ENCODE data around the gene IRF6. TPM values are rescaled to one million over a fixed set of nuclear protein-coding genes. Genes with fewer than 3 reads are reported as not detected.
"Not testable (repeated sequence)": the region's sequence is repeated elsewhere in the genome, so short reads cannot be mapped to it uniquely, and the experiment has no call there.

IRF6 gene
- total RNA-seq, 2 experiments from 2014 or later, result 0.10 to 0.25 TPM

DNA sequence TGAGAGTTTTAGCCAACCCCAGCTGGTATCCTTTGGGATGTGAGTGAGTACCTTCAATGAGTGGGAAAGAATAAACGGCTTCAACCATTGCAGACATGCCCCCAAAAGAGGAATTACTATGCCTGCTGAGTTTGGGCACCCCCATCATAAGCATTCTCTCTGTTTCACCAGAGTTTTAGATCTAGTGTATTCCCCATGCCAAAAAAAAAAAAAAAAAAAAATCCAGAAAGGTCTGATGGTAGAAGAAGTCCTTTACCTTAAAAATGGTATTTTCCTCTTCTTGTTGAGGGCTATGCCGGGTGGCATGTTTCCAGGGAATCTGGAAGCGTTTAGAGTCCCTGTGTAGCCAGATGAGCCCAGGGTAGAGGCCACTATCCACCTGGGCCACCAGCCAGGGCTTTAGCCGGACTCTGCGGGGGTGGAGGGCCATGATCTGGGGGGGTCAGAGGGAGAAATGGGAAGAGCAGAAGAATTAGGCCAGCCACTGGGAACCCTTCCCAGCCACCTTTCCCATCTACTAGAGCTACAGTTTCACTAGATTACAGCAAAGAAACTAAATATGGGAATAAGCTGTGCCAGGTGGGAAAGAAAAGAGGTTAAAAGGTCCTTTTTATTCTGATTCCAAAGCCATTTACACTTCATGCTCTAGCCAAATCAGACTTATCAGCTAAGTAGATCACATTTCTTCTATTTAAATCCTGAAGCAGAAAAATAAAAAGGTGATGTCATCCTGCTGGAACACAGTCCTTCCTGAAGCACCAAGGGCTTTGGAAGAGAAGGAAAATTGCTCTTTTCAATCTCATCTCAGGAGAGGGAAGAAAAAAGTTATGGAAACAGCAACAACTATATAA lies 4.7 kb downstream of the IRF6 start:
- POLR2A ChIA-PET, result interaction anchor here (1.0 kb wide), 1 partner anchor 14 kb away, joined by 3 read pairs; no protein-coding TSS in a partner anchor

DNA sequence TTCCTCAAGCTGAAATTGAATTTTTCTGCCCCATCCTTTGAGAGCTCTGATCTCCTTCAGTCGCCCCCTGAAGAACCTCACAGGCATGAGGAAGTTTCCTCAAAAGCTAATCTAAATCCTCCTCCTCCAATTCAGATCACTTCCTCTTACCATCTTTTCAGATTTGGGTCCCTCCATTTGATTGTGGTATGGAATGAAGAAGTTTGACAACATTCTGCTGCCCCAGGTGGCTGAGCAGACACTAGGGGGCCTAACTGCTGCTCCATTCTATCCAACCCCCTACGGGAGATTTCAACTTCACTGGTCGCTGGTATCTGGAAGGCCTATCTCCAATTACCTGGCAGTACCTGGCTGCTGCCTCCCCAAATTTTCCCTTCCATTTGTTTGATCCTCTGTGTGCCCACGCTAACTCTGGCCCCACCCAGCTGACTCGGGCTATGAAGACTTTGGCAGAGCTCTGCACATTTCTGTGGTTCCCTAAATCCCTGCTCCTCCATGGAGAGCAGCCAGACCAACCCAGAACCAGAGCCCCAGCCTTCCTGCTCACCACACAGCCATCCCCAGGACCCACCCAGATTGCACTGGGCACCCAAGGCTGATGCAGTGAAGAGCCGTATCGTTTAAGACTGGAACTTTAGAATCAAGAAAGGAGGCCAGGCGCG lies 7.8 kb downstream of the IRF6 start:
- H3K36me3 Mint-ChIP-seq (ENCODE audit: low read depth), result peaks cover 2% of the 10 kb centered on the region
- no peaks in the 10 kb centered on the region for H3K9me3 Mint-ChIP-seq
- ChIA-PET POLR2A (no interaction called here), CTCF (interaction anchor here (0.6 to 1.1 kb wide), 3 partner anchors 10 to 23 kb away, joined by 3 read pairs; no protein-coding TSS in a partner anchor)
- no peaks in the 10 kb centered on the region for H3K4me1 Mint-ChIP-seq
- H3K27ac Mint-ChIP-seq, result no peak overlapping the region
- DNase-seq, result no peak
- H3K4me3 Mint-ChIP-seq, result no peak overlapping the region
- H3K27me3 Mint-ChIP-seq, result peaks cover 34% of the 10 kb centered on the region

More for the DNA sequence above, 4.7 kb downstream of the IRF6 start:
- H3K27ac Mint-ChIP-seq, result no peak overlapping the region
- no peaks in the 10 kb centered on the region for H3K9me3 Mint-ChIP-seq
- H3K4me3 Mint-ChIP-seq, result no peak overlapping the region
- H3K4me1 Mint-ChIP-seq, result peaks cover 11% of the 10 kb centered on the region
- H3K27me3 Mint-ChIP-seq, result peaks cover 26% of the 10 kb centered on the region
- CTCF ChIA-PET, result interaction anchor here (1.6 kb wide), 1 partner anchor 22 kb away, joined by 5 read pairs; no protein-coding TSS in a partner anchor
- DNase-seq, result no peak
- no peaks in the 10 kb centered on the region for H3K36me3 Mint-ChIP-seq (ENCODE audit: low read depth)

DNA sequence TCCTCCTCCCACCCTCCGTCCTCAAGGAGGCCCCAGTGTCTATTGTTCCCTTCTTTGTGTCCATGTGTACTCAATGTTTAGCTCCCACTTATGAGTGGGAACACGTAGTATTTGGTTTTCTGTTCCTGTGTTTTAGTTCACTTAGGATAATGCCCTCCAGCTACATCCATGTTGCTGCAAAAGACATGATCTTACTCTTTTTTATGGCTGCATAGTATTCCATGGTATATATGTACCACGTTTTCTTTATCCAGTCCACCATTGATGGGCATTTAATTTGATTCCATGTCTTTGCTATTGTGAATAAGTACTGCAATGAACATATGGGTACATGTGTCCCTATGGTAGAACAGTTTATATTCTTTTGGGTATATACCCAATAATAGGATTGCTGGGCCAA lies 12.2 kb downstream of the IRF6 start:
- not testable (repeated sequence) for DNase-seq
- POLR2A ChIA-PET, result interaction anchor here (1.0 kb wide), 1 partner anchor 15 kb away, joined by 3 read pairs; no protein-coding TSS in a partner anchor

DNA sequence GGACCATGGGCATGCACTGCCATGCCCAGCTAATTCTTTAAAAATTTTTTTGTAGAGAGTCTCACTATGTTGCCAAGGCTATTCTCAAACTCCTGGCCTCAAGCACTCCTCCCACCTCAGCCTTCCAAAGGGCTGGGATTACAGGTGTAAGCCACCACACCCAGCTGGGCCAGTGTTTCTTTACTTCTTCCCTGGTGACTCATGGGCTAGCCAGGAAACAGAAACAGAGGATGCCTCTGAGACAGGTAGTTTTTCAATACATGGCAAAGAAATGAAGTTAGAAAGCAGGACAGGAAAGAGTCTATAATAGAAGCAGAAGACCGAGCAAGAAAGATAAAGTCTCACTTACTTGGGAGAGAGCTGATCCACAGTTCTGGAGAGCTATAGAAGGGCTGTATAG lies 14.0 kb downstream of the IRF6 start:
- no peak for DNase-seq
- H3K4me3 Mint-ChIP-seq, result no peak overlapping the region
- peaks cover 34% of the 10 kb centered on the region for H3K4me1 Mint-ChIP-seq
- H3K27ac Mint-ChIP-seq, result no peak overlapping the region
- H3K27me3 Mint-ChIP-seq, result peaks cover 21% of the 10 kb centered on the region
- no peaks in the 10 kb centered on the region for H3K9me3 Mint-ChIP-seq
- CTCF ChIA-PET, result interaction anchor here (1.2 kb wide), 1 partner anchor 8 kb away, joined by 3 read pairs; no protein-coding TSS in a partner anchor
- POLR2A ChIA-PET, result interaction anchor here (2.0 kb wide), 1 partner anchor 36 kb away, joined by 4 read pairs; the partner anchor contains the start of gene UTP25
- peaks cover 2% of the 10 kb centered on the region for H3K36me3 Mint-ChIP-seq (ENCODE audit: low read depth)

More for the DNA sequence above, 12.2 kb downstream of the IRF6 start:
- H3K9me3 Mint-ChIP-seq; H3K27ac Mint-ChIP-seq; H3K36me3 Mint-ChIP-seq (ENCODE audit: low read depth); CTCF ChIA-PET; H3K4me3 Mint-ChIP-seq: not testable (repeated sequence)
- H3K4me1 Mint-ChIP-seq, result peaks cover 21% of the 10 kb centered on the region
- H3K27me3 Mint-ChIP-seq, result peaks cover 21% of the 10 kb centered on the region

DNA sequence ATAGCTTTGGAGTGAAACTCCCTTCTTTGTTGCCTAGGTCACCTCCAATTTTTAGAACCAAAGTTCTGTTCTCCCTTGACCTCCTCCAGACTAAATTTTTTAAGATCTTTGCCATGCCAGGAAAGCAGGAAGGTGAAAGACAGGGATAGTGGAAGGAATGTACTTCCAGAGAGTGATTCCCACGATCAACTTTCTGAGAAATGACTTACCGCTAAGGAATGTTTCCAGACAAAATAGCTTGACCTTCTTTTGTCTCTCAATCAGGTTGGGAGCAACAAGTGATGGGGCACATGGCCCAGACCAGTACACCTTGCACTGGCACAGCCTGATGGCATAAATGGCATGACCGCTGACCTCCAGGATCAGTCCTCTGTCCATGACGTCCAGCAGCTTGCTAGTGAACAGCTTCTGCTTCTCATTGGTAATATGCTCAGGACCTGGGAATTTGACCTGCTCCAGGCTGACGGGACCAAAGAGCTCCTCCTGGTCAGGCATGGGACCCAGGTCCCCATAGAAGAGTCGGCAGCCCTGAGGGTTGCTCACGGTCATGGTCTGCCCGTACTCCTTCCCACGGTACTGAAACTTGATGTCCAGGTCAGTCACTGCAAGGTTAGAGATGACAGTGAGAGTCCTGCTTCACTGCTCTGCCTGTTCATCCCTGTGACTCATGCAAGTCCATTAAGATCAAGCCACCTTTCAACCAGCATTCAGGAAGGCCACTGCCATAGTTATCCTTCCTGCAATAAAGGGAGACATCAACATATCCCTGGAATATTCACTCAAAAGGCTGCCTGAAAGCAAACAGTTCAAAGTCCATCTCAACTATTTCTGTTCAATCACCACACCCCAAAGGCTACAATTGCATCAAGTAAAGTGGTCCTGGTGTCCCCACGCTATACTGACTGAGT lies 15.4 kb downstream of the IRF6 start:
- Mint-ChIP-seq H3K27ac (no peak overlapping the region), H3K36me3 (ENCODE audit: low read depth) (peaks cover 5% of the 10 kb centered on the region), H3K4me1 (peaks cover 35% of the 10 kb centered on the region), H3K4me3 (no peak overlapping the region), H3K27me3 (peaks cover 21% of the 10 kb centered on the region), H3K9me3 (no peaks in the 10 kb centered on the region)
- ChIA-PET POLR2A (interaction anchor here (2.0 kb wide), 1 partner anchor 37 kb away, joined by 4 read pairs; the partner anchor contains the start of gene UTP25), CTCF (interaction anchor here (1.2 to 1.6 kb wide), 3 partner anchors 10 to 37 kb away, joined by 3 to 7 read pairs (median 5); partner anchors contain the start of gene UTP25)
- no peak for DNase-seq

DNA sequence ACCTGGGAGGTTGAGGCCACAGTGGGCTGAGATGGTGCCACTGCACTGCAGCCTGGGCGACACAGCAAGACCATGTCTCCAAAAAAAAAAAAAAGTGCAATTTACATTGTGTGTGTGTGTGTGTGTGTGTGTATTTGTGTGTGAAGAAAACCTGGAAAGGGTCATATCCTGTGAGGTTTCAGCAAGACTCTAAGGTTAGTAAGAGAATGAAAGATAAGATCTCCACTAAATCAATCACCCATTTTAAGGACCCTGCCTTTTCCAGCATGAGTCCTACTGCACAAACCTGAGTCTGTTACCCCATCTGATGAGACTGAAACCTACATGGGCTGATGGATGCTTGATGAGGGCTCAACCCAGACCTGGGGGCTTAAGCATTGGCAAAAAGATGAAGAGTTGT lies 16.7 kb downstream of the IRF6 start:
- Mint-ChIP-seq H3K27me3 (peaks cover 14% of the 10 kb centered on the region), H3K36me3 (ENCODE audit: low read depth) (peaks cover 17% of the 10 kb centered on the region), H3K4me1 (peaks cover 48% of the 10 kb centered on the region), H3K27ac (no peak overlapping the region), H3K9me3 (no peaks in the 10 kb centered on the region), H3K4me3 (no peak overlapping the region)
- CTCF ChIA-PET, result interaction anchor here (2.8 to 3.4 kb wide), 2 partner anchors 34 to 37 kb away, joined by 15 to 19 read pairs; partner anchors contain the start of gene UTP25
- DNase-seq, result no peak
- POLR2A ChIA-PET, result interaction anchor here (15.4 kb wide), 1 partner anchor 22 kb away, joined by 218 read pairs; no protein-coding TSS in a partner anchor

DNA sequence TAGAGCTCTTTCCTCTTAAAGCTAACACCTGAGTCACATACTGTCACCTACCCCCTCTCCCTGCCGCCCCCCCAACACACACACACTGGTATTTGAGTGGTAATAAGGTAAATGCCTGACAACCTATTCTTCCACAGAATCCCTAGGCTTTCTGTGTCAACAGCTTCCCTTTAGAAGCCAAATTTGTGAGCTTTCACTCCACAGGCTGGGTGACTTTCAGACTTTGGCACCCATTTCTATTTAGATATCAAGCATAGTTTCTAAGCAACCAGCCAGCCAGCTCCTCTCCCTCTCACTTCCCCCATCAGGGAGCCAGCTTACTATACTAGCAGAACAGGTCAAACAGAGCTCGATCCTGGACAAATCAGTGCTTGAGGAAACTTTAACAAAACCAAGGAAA lies 18.4 kb downstream of the IRF6 start:
- Mint-ChIP-seq H3K9me3 (no peaks in the 10 kb centered on the region), H3K4me1 (peaks cover 63% of the 10 kb centered on the region), H3K36me3 (ENCODE audit: low read depth) (peaks cover 25% of the 10 kb centered on the region), H3K27ac (no peak overlapping the region), H3K27me3 (peaks cover 2% of the 10 kb centered on the region), H3K4me3 (no peak overlapping the region)
- DNase-seq, result no peak
- ChIA-PET POLR2A (interaction anchor here (0.6 to 15.4 kb wide), 8 partner anchors 13 to 40 kb away, joined by 3 to 218 read pairs (median 3); partner anchors contain the start of genes TRAF3IP3 and UTP25), CTCF (interaction anchor here (0.7 to 3.4 kb wide), 8 partner anchors 10 to 39 kb away, joined by 3 to 19 read pairs (median 5); partner anchors contain the start of gene UTP25)

DNA sequence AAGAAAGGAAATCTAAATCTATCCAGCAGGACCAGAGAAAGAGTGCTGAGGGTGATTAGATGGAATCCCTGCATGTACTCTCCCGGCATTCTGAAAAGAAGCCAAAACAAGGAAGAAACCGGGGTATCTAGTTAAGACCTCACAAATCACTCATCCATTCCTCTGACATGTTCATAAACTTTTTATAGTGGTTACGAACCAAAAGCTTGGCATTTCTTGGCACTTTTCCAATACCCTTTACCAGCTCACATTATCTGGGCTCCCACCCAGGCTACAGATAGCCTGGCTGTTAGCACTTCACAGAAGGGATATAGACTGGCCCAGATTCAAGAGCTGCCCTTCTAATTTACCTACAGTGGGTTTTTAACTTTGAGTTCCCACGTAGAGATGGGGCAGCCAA lies 19.8 kb downstream of the IRF6 start:
- H3K4me1 Mint-ChIP-seq, result peaks cover 64% of the 10 kb centered on the region
- CTCF ChIA-PET, result interaction anchor here (2.8 to 3.4 kb wide), 2 partner anchors 37 to 40 kb away, joined by 15 to 19 read pairs; partner anchors contain the start of gene UTP25
- H3K27ac Mint-ChIP-seq, result no peak overlapping the region
- DNase-seq, result no peak
- no peak overlapping the region for H3K4me3 Mint-ChIP-seq
- no peaks in the 10 kb centered on the region for H3K27me3 Mint-ChIP-seq
- H3K9me3 Mint-ChIP-seq, result no peaks in the 10 kb centered on the region
- H3K36me3 Mint-ChIP-seq (ENCODE audit: low read depth), result peaks cover 38% of the 10 kb centered on the region
- POLR2A ChIA-PET, result interaction anchor here (0.7 to 15.4 kb wide), 4 partner anchors 12 to 30 kb away, joined by 4 to 218 read pairs (median 62); partner anchors contain the start of gene TRAF3IP3

DNA sequence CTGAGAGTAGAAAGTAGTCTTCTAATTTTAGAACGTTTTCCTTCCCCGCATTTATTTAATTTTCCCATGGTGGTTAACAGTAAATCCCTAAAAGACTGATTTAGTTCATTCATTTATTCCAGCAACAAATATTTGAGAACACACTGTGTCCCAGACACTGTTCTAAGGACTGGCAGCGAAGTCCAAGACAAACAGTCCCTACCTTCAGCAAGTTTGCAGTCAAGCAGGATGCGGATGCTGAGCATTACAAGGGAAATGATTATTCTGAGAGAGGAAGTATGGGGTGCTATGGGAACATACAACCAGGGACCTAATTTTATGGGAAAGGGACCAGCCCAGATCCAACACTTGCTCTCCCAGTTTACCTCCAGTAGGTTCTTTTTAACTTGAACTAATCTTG lies 20.4 kb downstream of the IRF6 start:
- Mint-ChIP-seq H3K4me3 (no peak overlapping the region), H3K4me1 (peaks cover 62% of the 10 kb centered on the region), H3K36me3 (ENCODE audit: low read depth) (peaks cover 40% of the 10 kb centered on the region), H3K27ac (no peak overlapping the region), H3K9me3 (no peaks in the 10 kb centered on the region), H3K27me3 (no peaks in the 10 kb centered on the region)
- ChIA-PET POLR2A (interaction anchor here (3.3 to 15.4 kb wide), 4 partner anchors 11 to 30 kb away, joined by 19 to 218 read pairs (median 68); partner anchors contain the start of gene TRAF3IP3), CTCF (interaction anchor here (2.6 to 3.4 kb wide), 2 partner anchors 16 to 41 kb away, joined by 19 to 25 read pairs; partner anchors contain the start of gene UTP25)
- no peak for DNase-seq

DNA sequence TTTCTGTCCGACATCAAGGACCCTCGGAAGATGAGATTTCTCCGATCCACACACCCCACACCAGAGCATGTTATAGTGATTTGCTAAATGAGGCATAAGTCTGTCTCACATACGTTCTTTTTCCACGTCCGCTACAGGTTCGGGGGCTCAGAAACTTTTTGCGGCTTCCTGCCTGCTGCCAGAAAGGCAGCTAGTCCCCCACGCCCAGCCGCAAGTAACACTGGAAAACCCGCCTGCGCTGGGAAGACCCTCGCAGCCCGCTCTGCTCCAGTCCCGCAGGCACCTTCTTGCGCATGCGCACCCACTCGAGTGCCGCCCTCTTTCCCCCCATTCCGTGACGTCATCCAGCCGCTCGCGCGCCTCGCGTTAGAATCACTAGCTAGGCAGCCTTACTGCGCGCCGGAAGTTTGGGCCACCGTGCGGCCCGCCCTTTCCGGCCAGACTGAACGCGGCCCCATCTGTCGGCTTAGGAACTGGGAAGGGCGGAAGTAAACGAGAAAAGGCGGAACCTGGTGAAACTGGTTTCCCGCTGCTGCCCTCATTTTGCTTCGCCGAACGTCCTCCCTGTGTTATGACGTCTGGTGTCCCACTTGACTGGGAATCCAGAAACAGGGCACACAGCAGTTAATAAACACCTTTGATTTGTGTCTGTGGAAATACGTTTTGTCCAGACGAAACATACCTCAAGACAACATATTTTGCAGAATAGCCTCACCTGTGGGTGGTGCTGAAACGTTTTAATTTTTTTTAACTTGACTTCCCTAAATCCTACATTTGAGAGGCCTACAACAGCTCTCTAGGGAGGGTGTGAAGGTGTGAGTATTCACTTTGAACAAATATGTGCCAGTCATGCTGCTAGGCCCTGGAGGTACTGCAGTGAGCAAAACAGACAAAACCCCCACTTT lies 21.4 kb downstream of the IRF6 start, which contains the start of gene C1orf74:
Gene C1orf74 (minus strand): TSS at position 295 of the 905 bp plus-strand sequence. CDS start 925 bp downstream, outside the sequence.
- H3K27ac Mint-ChIP-seq, result peak within 1 kb of the TSS; percentile 91
- H3K4me1 Mint-ChIP-seq, result peaks cover 61% of the 10 kb centered on the region
- peak; percentile 99 for DNase-seq
- CTCF ChIA-PET, result interaction anchor here (0.6 to 2.6 kb wide), 6 partner anchors 11 to 589 kb away, joined by 3 to 25 read pairs (median 6); partner anchors contain the start of gene UTP25
- no peaks in the 10 kb centered on the region for H3K9me3 Mint-ChIP-seq
- H3K27me3 Mint-ChIP-seq, result no peaks in the 10 kb centered on the region
- peak within 1 kb of the TSS; percentile 90 for H3K4me3 Mint-ChIP-seq
- POLR2A ChIA-PET, result interaction anchor here (0.6 to 15.4 kb wide), 10 partner anchors 10 to 44 kb away, joined by 3 to 218 read pairs (median 8); partner anchors contain the start of genes TRAF3IP3 and UTP25
- H3K36me3 Mint-ChIP-seq (ENCODE audit: low read depth), result peaks cover 51% of the 10 kb centered on the region
